Measurements from ENCODE around the gene PBX3. TPM values are rescaled to one million over a fixed set of nuclear protein-coding genes. Genes with fewer than 3 reads are reported as not detected.

Gene PBX3
- total RNA-seq, 4 donors from 2014 or later, result 18.0 to 33.5 (median 24.2) TPM

GRCh38 chr9:125946397-125946796, 199.2 kb downstream of the PBX3 start:
- Histone ChIP-seq H3K36me3 (peaks cover 0 to 31% (median 0%) of the 10 kb centered on the region in 3 donors), H3K9me3 (peaks cover 0 to 18% (median 3%) of the 10 kb centered on the region in 4 donors), H3K4me3 (no peak overlapping the region), H3K27ac (no peak overlapping the region), H3K4me1 (no peaks in the 10 kb centered on the region), H3K27me3 (no peaks in the 10 kb centered on the region)
- DNase-seq (ENCODE audit: low spot score in 2 of 2), result no peak
- TF ChIP-seq POLR2A (IDR thresholded peaks at IDR 0.05), result no peak
- TF ChIP-seq EP300 (IDR thresholded peaks at IDR 0.05), result no peak
- no peak for TF ChIP-seq CTCF (IDR thresholded peaks at IDR 0.05)

GRCh38 chr9:125948887-125949596, 201.9 kb downstream of the PBX3 start:
- Histone ChIP-seq H3K27ac (no peak overlapping the region), H3K27me3 (no peaks in the 10 kb centered on the region), H3K4me3 (no peak overlapping the region), H3K4me1 (no peaks in the 10 kb centered on the region), H3K36me3 (peaks cover 0 to 30% (median 0%) of the 10 kb centered on the region in 3 donors), H3K9me3 (peaks cover 0 to 18% (median 3%) of the 10 kb centered on the region in 4 donors)
- 60 to 68% methylated on average over 4 of the region's 4 CpGs for WGBS, 2 donors
- DNase-seq (ENCODE audit: low spot score in 2 of 2), result no peak
- TF ChIP-seq EP300 (IDR thresholded peaks at IDR 0.05) (no peak), POLR2A (IDR thresholded peaks at IDR 0.05) (no peak), CTCF (IDR thresholded peaks at IDR 0.05) (no peak)

- Histone ChIP-seq H3K27ac (no peak overlapping the region), H3K4me1 (no peaks in the 10 kb centered on the region), H3K4me3 (no peak overlapping the region), H3K36me3 (peaks cover 0 to 29% (median 0%) of the 10 kb centered on the region in 3 donors), H3K9me3 (peaks cover 0 to 18% (median 3%) of the 10 kb centered on the region in 4 donors), H3K27me3 (no peaks in the 10 kb centered on the region)
- TF ChIP-seq POLR2A (IDR thresholded peaks at IDR 0.05), result no peak
- TF ChIP-seq CTCF (IDR thresholded peaks at IDR 0.05), result no peak
- TF ChIP-seq EP300 (IDR thresholded peaks at IDR 0.05), result no peak
- DNase-seq (ENCODE audit: low spot score in 2 of 2), result no peak
- 85 to 90% methylated on average over 9 of the region's 9 CpGs for WGBS, 2 donors
Observed at GRCh38 chr9:125949703-125950460, 202.7 kb downstream of the PBX3 start.

- DNase-seq (ENCODE audit: low spot score in 2 of 2), result no peak
- TF ChIP-seq POLR2A (IDR thresholded peaks at IDR 0.05), result no peak
- TF ChIP-seq CTCF (IDR thresholded peaks at IDR 0.05), result no peak
- TF ChIP-seq EP300 (IDR thresholded peaks at IDR 0.05), result no peak
- Histone ChIP-seq H3K36me3 (peaks cover 0 to 18% (median 0%) of the 10 kb centered on the region in 3 donors), H3K4me1 (no peaks in the 10 kb centered on the region), H3K9me3 (peaks cover 0 to 9% (median 3%) of the 10 kb centered on the region in 4 donors), H3K27me3 (no peaks in the 10 kb centered on the region), H3K4me3 (no peak overlapping the region), H3K27ac (no peak overlapping the region)
- WGBS, 2 donors, result 94 to 97% methylated on average over 4 of the region's 4 CpGs
Observed at GRCh38 chr9:125950880-125951471, 203.8 kb downstream of the PBX3 start.
